Gastroesophageal sphincter (tissue), 4 donors: ENCODE data around the gene IL10RA. TPM values are rescaled to one million over a fixed set of nuclear protein-coding genes. Genes with fewer than 3 reads are reported as not detected.

Experiments used
- ATAC-seq: fragments of 150-250 bp; one replicate; pipeline ENCODE4 v1.9.1; 2016; ENCODE audit warnings: mild to moderate bottlenecking, moderate library complexity
- H3K27ac ChIP-seq, 4 donors: fragments of 200-600 bp; sonication (generic) in 3 of 4; 1 replicate in 3 of 4; 2 replicates in 1 of 4; pipeline ENCODE4 v1.5.1; 2016 to 2019
- H3K27me3 ChIP-seq: fragments of 200-600 bp; sonication (generic); one replicate; pipeline ENCODE4 v1.5.1; 2019
- H3K36me3 ChIP-seq, 2 donors: fragments of 200-600 bp; sonication (generic); one replicate each; pipeline ENCODE4 v1.5.1; 2019; ENCODE audit warnings: control low read depth in 1 of 2
- H3K4me1 ChIP-seq, 3 donors: fragments of 200-600 bp; sonication (generic); 1 replicate in 2 of 3; 2 replicates in 1 of 3; pipeline ENCODE4 v1.5.1; 2016 to 2019; ENCODE audit warnings: control low read depth in 2 of 3
- H3K4me3 ChIP-seq, 2 donors: fragments of 200-600 bp; sonication (generic); one replicate each; pipeline ENCODE4 v1.5.1; 2019; ENCODE audit warnings: mild to moderate bottlenecking in 1 of 2, moderate library complexity in 1 of 2
- H3K9me3 ChIP-seq, 3 donors: fragments of 200-600 bp; sonication (generic); one replicate each; pipeline ENCODE4 v1.5.1; 2017 to 2019; ENCODE audit warnings: control low read depth in 2 of 3
- EP300 ChIP-seq: sonication (generic); formaldehyde crosslinking; IDR thresholded peaks from one replicate; pipeline ENCODE4 v1.6.1; 2017; ENCODE audit warnings: antibody characterized with exemption, mild to moderate bottlenecking
- POLR2A ChIP-seq, 2 donors: fragments of 450-650 bp; IDR thresholded peaks; one replicate each; pipeline ENCODE4 v1.6.1; 2017; ENCODE audit warnings: antibody characterized with exemption in 2 of 2, mild to moderate bottlenecking in 2 of 2, moderate library complexity in 1 of 2
- POLR2AphosphoS5 ChIP-seq: sonication (generic); formaldehyde crosslinking; IDR thresholded peaks from one replicate; pipeline ENCODE4 v1.6.1; 2017; ENCODE audit warnings: antibody characterized with exemption
- WGBS, 2 donors: methylation state at CpG; one replicate each; pipeline ENCODE4 v1.1.5; 2018; ENCODE audit warnings: low coverage in 1 of 2; 5-methylcytosine and 5-hydroxymethylcytosine counted together
- total RNA-seq, 4 donors: library from RNA; depleted of rRNA; stranded (reverse); fragments of >200 nt; gene quantifications; one replicate each; pipeline ENCODE4 v1.1.0, GENCODE V29; 2016
- TF ChIP-seq, protein P1 (sequence below), 4 experiments: fragments of 200-600 bp in 2 of 4; fragments of 450-650 bp in 2 of 4; sonication (generic) in 1 of 4; IDR thresholded peaks; one replicate each; pipeline ENCODE4 v1.5.1; 2017 to 2019; ENCODE audit warnings: antibody characterized with exemption in 4 of 4, mild to moderate bottlenecking in 2 of 4, moderate library complexity in 2 of 4

IL10RA gene
- 10 to 100 TPM; 16.7 to 37.3 (median 24.3) TPM for total RNA-seq

DNA sequence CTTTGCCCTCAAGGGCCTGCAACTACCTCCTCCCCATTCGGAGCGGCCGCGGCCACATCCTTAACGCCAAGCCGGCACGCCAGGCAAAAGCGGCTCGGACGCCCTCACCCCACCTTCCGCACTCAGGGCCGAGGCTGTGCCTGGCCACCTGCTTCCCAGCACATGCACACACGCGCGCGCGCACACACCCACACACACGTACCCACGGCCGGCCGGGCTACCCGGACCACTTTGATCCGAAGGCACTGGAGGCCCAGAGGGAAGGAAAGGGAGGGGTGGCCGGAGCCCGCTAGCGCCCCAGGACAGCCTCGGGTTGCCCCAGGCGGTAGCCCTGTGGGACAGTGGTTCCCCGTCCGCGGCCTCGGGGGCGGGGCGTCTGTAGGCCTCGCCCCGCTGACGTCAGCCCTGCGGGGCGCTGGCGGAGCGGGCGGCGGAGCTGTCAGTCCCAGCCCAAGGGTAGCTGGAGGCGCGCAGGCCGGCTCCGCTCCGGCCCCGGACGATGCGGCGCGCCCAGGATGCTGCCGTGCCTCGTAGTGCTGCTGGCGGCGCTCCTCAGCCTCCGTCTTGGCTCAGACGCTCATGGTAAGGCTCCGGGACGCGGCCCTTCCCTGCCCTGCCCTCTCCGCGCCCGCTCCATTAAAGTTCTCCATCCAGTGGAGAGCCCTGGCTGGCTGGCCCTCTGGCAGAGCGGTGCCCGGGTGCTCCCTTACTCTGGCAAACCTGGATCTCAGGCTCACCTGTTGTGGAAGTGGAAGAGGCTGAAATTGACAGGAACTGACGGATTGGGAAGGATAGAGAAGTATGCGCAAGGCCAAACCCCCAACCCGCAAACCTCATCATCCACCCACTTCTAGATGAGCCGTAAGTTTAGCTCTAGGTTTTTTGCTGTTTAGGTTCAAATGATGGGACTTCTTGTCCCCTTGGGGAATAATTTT, at the start of gene IL10RA:
IL10RA (plus strand) TSS at position 442 of the 935 bp plus-strand sequence; CDS start at position 516, 74 bp downstream.
- Histone ChIP-seq H3K27ac (peak within 1 kb of the TSS in 3 of 4 donors; percentile 68 to 78 (median 76)), H3K9me3 (no peaks in the 10 kb centered on the region), H3K4me3 (peak within 1 kb of the TSS; percentile 31 to 60), H3K36me3 (no peaks in the 10 kb centered on the region), H3K4me1 (peaks cover 0 to 37% (median 3%) of the 10 kb centered on the region in 3 donors), H3K27me3 (peaks cover 11% of the 10 kb centered on the region)
- TF ChIP-seq POLR2A (IDR thresholded peaks at IDR 0.05), result peak; percentile 70 to 82
- TF ChIP-seq EP300, result no peak
- TF ChIP-seq POLR2AphosphoS5, result peak; percentile 57
- TF ChIP-seq, protein P1, sequence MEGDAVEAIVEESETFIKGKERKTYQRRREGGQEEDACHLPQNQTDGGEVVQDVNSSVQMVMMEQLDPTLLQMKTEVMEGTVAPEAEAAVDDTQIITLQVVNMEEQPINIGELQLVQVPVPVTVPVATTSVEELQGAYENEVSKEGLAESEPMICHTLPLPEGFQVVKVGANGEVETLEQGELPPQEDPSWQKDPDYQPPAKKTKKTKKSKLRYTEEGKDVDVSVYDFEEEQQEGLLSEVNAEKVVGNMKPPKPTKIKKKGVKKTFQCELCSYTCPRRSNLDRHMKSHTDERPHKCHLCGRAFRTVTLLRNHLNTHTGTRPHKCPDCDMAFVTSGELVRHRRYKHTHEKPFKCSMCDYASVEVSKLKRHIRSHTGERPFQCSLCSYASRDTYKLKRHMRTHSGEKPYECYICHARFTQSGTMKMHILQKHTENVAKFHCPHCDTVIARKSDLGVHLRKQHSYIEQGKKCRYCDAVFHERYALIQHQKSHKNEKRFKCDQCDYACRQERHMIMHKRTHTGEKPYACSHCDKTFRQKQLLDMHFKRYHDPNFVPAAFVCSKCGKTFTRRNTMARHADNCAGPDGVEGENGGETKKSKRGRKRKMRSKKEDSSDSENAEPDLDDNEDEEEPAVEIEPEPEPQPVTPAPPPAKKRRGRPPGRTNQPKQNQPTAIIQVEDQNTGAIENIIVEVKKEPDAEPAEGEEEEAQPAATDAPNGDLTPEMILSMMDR (IDR thresholded peaks at IDR 0.05), result peak in 2 of 4 experiments; percentile 9 to 22
- WGBS, 2 donors, result 39 to 41% methylated on average over 4 of the region's 71 CpGs
- peak; percentile 98 for ATAC-seq

DNA sequence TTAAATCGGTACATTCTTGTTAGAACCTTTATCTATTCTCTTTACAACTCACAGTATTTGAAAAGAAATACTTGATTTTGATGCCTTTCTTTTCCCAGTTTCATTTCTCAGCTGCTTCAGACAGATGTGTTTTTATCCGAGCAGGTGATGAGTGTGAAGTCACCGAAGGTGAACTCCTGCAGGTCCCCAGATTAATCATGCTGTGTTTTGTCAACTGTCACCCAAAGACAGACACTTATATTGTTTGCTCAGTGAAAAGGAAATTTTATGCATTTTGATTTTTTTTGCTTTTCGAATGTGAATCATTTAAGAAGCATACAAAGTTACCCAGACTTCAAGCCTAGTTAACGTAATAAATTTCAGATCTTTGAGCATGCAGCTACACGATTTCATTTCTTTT, 49.2 kb upstream of the IL10RA start:
- H3K27me3 ChIP-seq, result peaks cover 7% of the 10 kb centered on the region
- H3K4me3 ChIP-seq, result no peak overlapping the region
- H3K4me1 ChIP-seq, result no peaks in the 10 kb centered on the region
- no peaks in the 10 kb centered on the region for H3K36me3 ChIP-seq
- TF ChIP-seq EP300 (no peak), POLR2A (IDR thresholded peaks at IDR 0.05) (no peak), POLR2AphosphoS5 (no peak)
- TF ChIP-seq, protein P1 (IDR thresholded peaks at IDR 0.05), result no peak
- 56 to 59% methylated on average over 6 of the region's 6 CpGs for WGBS, 2 donors
- ATAC-seq, result no peak
- H3K9me3 ChIP-seq, result no peaks in the 10 kb centered on the region
- no peak overlapping the region for H3K27ac ChIP-seq

DNA sequence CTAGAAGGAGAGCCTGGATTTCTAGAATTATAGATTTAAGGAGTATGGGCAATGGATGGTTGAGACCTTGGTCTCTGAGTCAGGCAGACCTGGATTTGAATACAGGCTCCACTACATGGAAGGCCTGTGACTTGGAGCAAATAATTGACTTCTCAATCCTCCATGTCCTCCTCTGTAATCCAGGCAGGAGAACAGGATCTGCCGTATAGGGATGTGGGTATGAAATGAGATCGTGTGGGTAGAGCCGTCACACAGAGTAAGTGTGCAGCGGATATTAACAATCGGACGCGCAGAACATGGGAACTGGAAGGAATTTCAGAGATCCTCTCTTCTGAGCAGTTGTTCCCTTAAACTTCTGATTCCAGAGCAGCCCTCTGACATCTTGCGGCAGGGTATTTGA, 45.5 kb upstream of the IL10RA start:
- Histone ChIP-seq H3K4me1 (no peaks in the 10 kb centered on the region), H3K4me3 (no peak overlapping the region), H3K36me3 (no peaks in the 10 kb centered on the region), H3K27ac (no peak overlapping the region), H3K9me3 (peaks cover 0 to 6% (median 0%) of the 10 kb centered on the region in 3 donors), H3K27me3 (no peaks in the 10 kb centered on the region)
- no peak for ATAC-seq
- TF ChIP-seq POLR2A (IDR thresholded peaks at IDR 0.05) (no peak), POLR2AphosphoS5 (no peak), EP300 (no peak)
- TF ChIP-seq, protein P1 (IDR thresholded peaks at IDR 0.05), result no peak
- WGBS, 2 donors, result 92 to 95% methylated on average over 3 to 6 of the region's 8 CpGs

DNA sequence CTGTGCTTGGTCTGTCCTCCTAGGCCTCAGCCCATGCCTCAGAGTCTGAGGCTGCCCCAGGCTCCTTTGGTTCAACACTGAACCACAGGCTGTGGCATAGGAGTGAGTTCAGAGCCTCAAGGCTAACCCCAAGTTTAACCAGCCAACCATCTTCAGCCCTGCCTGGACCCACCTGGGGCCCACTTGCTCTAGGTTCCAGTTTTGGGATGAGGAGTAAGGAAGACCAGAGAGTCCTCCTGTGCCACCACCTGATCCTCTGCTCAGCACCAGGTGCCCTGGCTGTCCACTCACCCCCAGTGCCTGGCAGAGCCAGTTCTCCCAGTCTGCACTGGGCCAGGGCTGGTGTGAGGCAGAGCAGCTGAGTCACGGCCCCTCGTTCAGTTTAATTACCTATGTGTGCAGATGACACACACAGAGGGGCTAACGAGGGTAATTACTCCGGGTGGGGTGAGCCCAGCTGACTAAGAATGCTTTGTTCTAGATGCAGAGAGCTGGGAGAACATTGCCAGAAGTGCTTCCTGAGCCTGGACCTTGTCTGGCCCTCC, 45.0 kb upstream of the IL10RA start:
- no peak for ATAC-seq

More for the DNA sequence above, 45.0 kb upstream of the IL10RA start:
- no peaks in the 10 kb centered on the region for H3K36me3 ChIP-seq
- H3K9me3 ChIP-seq, result peaks cover 0 to 6% (median 0%) of the 10 kb centered on the region in 3 donors
- no peak for TF ChIP-seq EP300
- TF ChIP-seq, protein P1 (IDR thresholded peaks at IDR 0.05), result no peak
- no peak for TF ChIP-seq POLR2A (IDR thresholded peaks at IDR 0.05)
- TF ChIP-seq POLR2AphosphoS5, result no peak
- no peaks in the 10 kb centered on the region for H3K27me3 ChIP-seq
- no peak overlapping the region for H3K4me3 ChIP-seq
- H3K27ac ChIP-seq, result no peak overlapping the region
- H3K4me1 ChIP-seq, result no peaks in the 10 kb centered on the region
- 100% methylated on average over 2 of the region's 4 CpGs; no CpG with 5 or more reads in 1 of the 2 donors for WGBS, 2 donors
